HepG2 (cell line): Measurements from ENCODE around the gene SPACDR. TPM values are rescaled to one million over a fixed set of nuclear protein-coding genes. Genes with fewer than 3 reads are reported as not detected.

Experiments
- GATAD2A ChIP-seq: IDR thresholded peaks from 2 replicates; pipeline ENCODE4 v1.6.1; 2016
- KAT2B ChIP-seq: fragments of 150-350 bp; IDR thresholded peaks from 2 replicates; pipeline ENCODE4 v1.6.1; 2014; ENCODE audit warnings: low read depth, low read length, borderline replicate concordance
- KDM3A ChIP-seq: IDR thresholded peaks from 2 replicates; pipeline ENCODE4 v1.6.1; 2018; ENCODE audit warnings: low read depth, missing compliant biosample characterization
- KLF11 ChIP-seq: IDR thresholded peaks from 2 replicates; pipeline ENCODE4 v1.6.1; 2016; ENCODE audit warnings: missing compliant biosample characterization
- MTF2 ChIP-seq: sonication (generic); formaldehyde crosslinking; IDR thresholded peaks from 2 replicates; pipeline ENCODE4 v1.5.0; 2020; ENCODE audit warnings: missing genetic modification reagents, borderline replicate concordance
- NFKB2 ChIP-seq: sonication (generic); formaldehyde crosslinking; IDR thresholded peaks from 2 replicates; pipeline ENCODE4 v1.4.0; 2020; ENCODE audit warnings: missing genetic modification reagents, borderline replicate concordance
- NFYB ChIP-seq: sonication (generic); formaldehyde crosslinking; IDR thresholded peaks from 2 replicates; pipeline ENCODE4 v1.4.0; 2020; ENCODE audit warnings: missing genetic modification reagents
- ONECUT2 ChIP-seq: sonication (generic); formaldehyde crosslinking; IDR thresholded peaks from 2 replicates; pipeline ENCODE4 v1.4.0; 2020; ENCODE audit warnings: missing genetic modification reagents
- RARA ChIP-seq: IDR thresholded peaks from 2 replicates; pipeline ENCODE4 v1.6.1; 2016; ENCODE audit warnings: missing genetic modification reagents, missing compliant biosample characterization
- ZFP90 ChIP-seq: sonication (generic); formaldehyde crosslinking; IDR thresholded peaks from 2 replicates; pipeline ENCODE4 v1.8.0; 2022; ENCODE audit warnings: missing genetic modification reagents, mild to moderate bottlenecking, inconsistent platforms, borderline replicate concordance
- ZNF138 ChIP-seq: sonication (generic); formaldehyde crosslinking; IDR thresholded peaks from 2 replicates; pipeline ENCODE4 v1.5.0; 2020; ENCODE audit warnings: mild to moderate bottlenecking, low read depth, missing genetic modification reagents
- polyA plus RNA-seq, 8 experiments: library from polyadenylated mRNA; depleted of rRNA in 3 of 8; stranded (reverse) in 7 of 8; unstranded in 1 of 8; fragments of >200 nt; fragmentation: Illumina TruSeq in 4 of 8; extraction: Trizol in 4 of 8; gene quantifications; 2 replicates each; pipeline versions ENCODE4 v1.2.1 to v1.2.3, GENCODE V29; 2011 to 2016; ENCODE audit warnings: low read depth in 4 of 8, missing spikeins in 1 of 8, mixed read lengths in 1 of 8; ENCODE audit not compliant: insufficient read depth in 1 of 8
- total RNA-seq, 5 experiments: library from RNA; depleted of rRNA; stranded (reverse); fragments of >200 nt; fragmentation: Illumina TruSeq; extraction: Trizol; gene quantifications; 2 replicates each; pipeline ENCODE4 v1.2.3, GENCODE V29; 2016; ENCODE audit warnings: low read depth in 1 of 5
- TF ChIP-seq, protein P1 (sequence below): sonication (generic); formaldehyde crosslinking; IDR thresholded peaks from 2 replicates; pipeline ENCODE4 v1.4.0; 2020; ENCODE audit warnings: missing genetic modification reagents
- TF ChIP-seq, protein P2 (sequence below): sonication (generic); formaldehyde crosslinking; conservative IDR thresholded peaks from 2 replicates; pipeline ENCODE4 v1.8.0; 2022; ENCODE audit warnings: mild to moderate bottlenecking, moderate library complexity, missing genetic modification reagents
- TF ChIP-seq, protein P3 (sequence below): sonication (generic); formaldehyde crosslinking; IDR thresholded peaks from 2 replicates; pipeline ENCODE4 v1.4.0; 2020; ENCODE audit warnings: mild to moderate bottlenecking, missing genetic modification reagents
- TF ChIP-seq, protein P4 (sequence below): sonication (generic); formaldehyde crosslinking; conservative IDR thresholded peaks from 2 replicates; pipeline ENCODE4 v1.8.0; 2022; ENCODE audit warnings: missing genetic modification reagents
- TF ChIP-seq, protein P5 (sequence below), 2 experiments: sonication (generic) in 1 of 2; formaldehyde crosslinking in 1 of 2; IDR thresholded peaks; 2 replicates each; pipeline versions ENCODE4 v1.4.0 to v1.6.1; 2016 to 2020; ENCODE audit warnings: borderline replicate concordance in 1 of 2, low read depth in 1 of 2, mild to moderate bottlenecking in 1 of 2, missing genetic modification reagents in 1 of 2

SPACDR gene
- total and polyA plus RNA-seq, 2 of the 13 experiments (the other 11 are each of a cell fraction or from before 2014, with no cell fraction given), result 0.41 TPM; not detected in 1

DNA sequence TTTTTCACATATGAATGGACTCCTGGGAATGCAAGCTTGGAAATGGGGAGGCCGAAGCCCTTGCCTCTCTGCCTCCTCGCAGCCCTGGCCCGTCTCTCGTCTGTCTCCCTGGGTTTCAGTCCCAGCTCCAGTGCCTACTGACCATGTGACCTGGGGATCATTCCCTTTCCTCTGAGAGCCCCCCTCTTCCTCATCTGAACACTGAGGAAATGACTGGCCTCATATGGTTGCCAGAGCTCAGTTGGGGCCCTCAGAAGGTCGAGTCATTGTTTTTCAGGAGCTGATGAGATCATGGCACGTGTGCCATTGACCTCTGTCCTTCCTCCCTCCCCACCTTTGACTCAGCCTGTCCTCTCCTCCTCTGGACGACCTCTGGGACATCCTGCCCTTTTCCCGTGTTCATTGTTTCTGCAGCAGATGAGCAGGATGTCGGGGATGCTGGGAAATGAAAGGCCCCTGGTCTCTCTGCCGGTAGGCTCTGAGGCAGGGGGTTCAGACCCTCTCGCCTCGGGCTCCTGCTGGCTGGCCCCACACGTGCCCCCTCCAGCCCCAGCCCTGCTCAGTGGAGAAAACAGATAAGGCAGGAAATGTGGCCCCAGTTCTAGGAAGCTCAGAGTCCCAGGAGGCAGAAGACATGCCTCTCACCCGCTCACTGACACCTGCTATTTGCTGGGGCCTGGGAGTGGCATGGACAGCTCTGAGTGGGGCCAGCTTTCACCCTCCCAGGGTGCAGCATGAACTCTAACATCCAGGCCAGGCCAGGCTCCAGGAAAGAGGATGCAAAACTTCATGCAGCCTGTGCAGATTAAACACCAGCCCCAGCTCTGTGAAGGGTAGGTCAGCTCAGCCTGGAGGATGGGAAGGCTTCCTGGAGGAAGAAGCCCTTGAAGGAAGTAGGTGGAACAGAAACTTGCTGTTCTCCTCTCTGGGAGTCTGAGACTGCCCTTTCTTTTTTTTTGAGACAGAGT, 19.5 kb downstream of the SPACDR start (continued):
- TF ChIP-seq, protein P1, sequence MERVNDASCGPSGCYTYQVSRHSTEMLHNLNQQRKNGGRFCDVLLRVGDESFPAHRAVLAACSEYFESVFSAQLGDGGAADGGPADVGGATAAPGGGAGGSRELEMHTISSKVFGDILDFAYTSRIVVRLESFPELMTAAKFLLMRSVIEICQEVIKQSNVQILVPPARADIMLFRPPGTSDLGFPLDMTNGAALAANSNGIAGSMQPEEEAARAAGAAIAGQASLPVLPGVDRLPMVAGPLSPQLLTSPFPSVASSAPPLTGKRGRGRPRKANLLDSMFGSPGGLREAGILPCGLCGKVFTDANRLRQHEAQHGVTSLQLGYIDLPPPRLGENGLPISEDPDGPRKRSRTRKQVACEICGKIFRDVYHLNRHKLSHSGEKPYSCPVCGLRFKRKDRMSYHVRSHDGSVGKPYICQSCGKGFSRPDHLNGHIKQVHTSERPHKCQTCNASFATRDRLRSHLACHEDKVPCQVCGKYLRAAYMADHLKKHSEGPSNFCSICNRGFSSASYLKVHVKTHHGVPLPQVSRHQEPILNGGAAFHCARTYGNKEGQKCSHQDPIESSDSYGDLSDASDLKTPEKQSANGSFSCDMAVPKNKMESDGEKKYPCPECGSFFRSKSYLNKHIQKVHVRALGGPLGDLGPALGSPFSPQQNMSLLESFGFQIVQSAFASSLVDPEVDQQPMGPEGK (CRISPR knock-in tag), result peak; percentile 84
- TF ChIP-seq ZFP90 (no peak), NFYB (0 out of 2 replicates have a peak, but pooled peaks have one; percentile 19), KLF11 (no peak), ONECUT2 (CRISPR knock-in tag) (no peak), MTF2 (CRISPR knock-in tag) (no peak), RARA (peak; percentile 98), NFKB2 (CRISPR knock-in tag) (peak; percentile 55; the same call in 1 of the 2 replicates), KDM3A (CRISPR knock-in tag) (peak; percentile 62; the same call in 1 of the 2 replicates), GATAD2A (CRISPR knock-in tag) (peak; percentile 84), ZNF138 (no peak), KAT2B (no peak)
- TF ChIP-seq, protein P2, sequence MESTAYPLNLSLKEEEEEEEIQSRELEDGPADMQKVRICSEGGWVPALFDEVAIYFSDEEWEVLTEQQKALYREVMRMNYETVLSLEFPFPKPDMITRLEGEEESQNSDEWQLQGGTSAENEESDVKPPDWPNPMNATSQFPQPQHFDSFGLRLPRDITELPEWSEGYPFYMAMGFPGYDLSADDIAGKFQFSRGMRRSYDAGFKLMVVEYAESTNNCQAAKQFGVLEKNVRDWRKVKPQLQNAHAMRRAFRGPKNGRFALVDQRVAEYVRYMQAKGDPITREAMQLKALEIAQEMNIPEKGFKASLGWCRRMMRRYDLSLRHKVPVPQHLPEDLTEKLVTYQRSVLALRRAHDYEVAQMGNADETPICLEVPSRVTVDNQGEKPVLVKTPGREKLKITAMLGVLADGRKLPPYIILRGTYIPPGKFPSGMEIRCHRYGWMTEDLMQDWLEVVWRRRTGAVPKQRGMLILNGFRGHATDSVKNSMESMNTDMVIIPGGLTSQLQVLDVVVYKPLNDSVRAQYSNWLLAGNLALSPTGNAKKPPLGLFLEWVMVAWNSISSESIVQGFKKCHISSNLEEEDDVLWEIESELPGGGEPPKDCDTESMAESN, result peak; percentile 91
- TF ChIP-seq, protein P3, sequence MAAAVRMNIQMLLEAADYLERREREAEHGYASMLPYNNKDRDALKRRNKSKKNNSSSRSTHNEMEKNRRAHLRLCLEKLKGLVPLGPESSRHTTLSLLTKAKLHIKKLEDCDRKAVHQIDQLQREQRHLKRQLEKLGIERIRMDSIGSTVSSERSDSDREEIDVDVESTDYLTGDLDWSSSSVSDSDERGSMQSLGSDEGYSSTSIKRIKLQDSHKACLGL (CRISPR knock-in tag), result no peak; the same call in 1 of the 2 replicates
- TF ChIP-seq, protein P4, sequence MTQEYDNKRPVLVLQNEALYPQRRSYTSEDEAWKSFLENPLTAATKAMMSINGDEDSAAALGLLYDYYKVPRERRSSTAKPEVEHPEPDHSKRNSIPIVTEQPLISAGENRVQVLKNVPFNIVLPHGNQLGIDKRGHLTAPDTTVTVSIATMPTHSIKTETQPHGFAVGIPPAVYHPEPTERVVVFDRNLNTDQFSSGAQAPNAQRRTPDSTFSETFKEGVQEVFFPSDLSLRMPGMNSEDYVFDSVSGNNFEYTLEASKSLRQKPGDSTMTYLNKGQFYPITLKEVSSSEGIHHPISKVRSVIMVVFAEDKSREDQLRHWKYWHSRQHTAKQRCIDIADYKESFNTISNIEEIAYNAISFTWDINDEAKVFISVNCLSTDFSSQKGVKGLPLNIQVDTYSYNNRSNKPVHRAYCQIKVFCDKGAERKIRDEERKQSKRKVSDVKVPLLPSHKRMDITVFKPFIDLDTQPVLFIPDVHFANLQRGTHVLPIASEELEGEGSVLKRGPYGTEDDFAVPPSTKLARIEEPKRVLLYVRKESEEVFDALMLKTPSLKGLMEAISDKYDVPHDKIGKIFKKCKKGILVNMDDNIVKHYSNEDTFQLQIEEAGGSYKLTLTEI (CRISPR knock-in tag), result no peak
- TF ChIP-seq, protein P5, sequence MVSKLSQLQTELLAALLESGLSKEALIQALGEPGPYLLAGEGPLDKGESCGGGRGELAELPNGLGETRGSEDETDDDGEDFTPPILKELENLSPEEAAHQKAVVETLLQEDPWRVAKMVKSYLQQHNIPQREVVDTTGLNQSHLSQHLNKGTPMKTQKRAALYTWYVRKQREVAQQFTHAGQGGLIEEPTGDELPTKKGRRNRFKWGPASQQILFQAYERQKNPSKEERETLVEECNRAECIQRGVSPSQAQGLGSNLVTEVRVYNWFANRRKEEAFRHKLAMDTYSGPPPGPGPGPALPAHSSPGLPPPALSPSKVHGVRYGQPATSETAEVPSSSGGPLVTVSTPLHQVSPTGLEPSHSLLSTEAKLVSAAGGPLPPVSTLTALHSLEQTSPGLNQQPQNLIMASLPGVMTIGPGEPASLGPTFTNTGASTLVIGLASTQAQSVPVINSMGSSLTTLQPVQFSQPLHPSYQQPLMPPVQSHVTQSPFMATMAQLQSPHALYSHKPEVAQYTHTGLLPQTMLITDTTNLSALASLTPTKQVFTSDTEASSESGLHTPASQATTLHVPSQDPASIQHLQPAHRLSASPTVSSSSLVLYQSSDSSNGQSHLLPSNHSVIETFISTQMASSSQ (IDR thresholded peaks at IDR 0.05; ENCODE audit: low read depth), result peak; percentile 30; the same call in 1 of the 2 replicates
- TF ChIP-seq, protein P5 (CRISPR knock-in tag; IDR thresholded peaks at IDR 0.05; ENCODE audit: borderline replicate concordance), result peak; percentile 69; the same call in 1 of the 2 replicates
